ENCODE measurements around the gene TMEM232. TPM values are rescaled to one million over a fixed set of nuclear protein-coding genes. Genes with fewer than 3 reads are reported as not detected.
"Not testable (repeated sequence)": the region's sequence is repeated elsewhere in the genome, so short reads cannot be mapped to it uniquely, and the experiment has no call there.

Gene TMEM232
- total RNA-seq, 1 donor from 2014 or later, result 6.1 TPM

- no peak for TF ChIP-seq CTCF (conservative IDR thresholded peaks at IDR 0.05)
- Mint-ChIP-seq H3K4me1 (no peaks in the 10 kb centered on the region), H3K4me3 (no peak overlapping the region), H3K27me3 (ENCODE audit: low read depth) (no peaks in the 10 kb centered on the region), H3K27ac (ENCODE audit: unreplicated experiment) (no peak overlapping the region), H3K36me3 (ENCODE audit: low read depth) (no peaks in the 10 kb centered on the region), H3K9me3 (no peaks in the 10 kb centered on the region)
- no peak for DNase-seq (ENCODE audit: low read depth, low spot score)
Measured at GRCh38 chr5:110542949-110543348, 183.5 kb downstream of the TMEM232 start.

GRCh38 chr5:110536120-110537115 is 190.1 kb downstream of the TMEM232 start:
- Mint-ChIP-seq H3K27ac (ENCODE audit: unreplicated experiment) (no peak overlapping the region), H3K36me3 (ENCODE audit: low read depth) (no peaks in the 10 kb centered on the region), H3K27me3 (ENCODE audit: low read depth) (no peaks in the 10 kb centered on the region)

GRCh38 chr5:110535146-110535545 is 191.3 kb downstream of the TMEM232 start:
- H3K4me3 Mint-ChIP-seq; H3K36me3 Mint-ChIP-seq (ENCODE audit: low read depth); H3K27me3 Mint-ChIP-seq (ENCODE audit: low read depth): not testable (repeated sequence)

More at GRCh38 chr5:110536120-110537115, 190.1 kb downstream of the TMEM232 start:
- TF ChIP-seq CTCF (conservative IDR thresholded peaks at IDR 0.05), result no peak
- H3K9me3 Mint-ChIP-seq, result no peaks in the 10 kb centered on the region
- no peaks in the 10 kb centered on the region for H3K4me1 Mint-ChIP-seq
- DNase-seq (ENCODE audit: low read depth, low spot score), result no peak
- no peak overlapping the region for H3K4me3 Mint-ChIP-seq

GRCh38 chr5:110525762-110526161 is 200.7 kb downstream of the TMEM232 start:
- H3K9me3 Mint-ChIP-seq, result peaks cover 14% of the 10 kb centered on the region
- DNase-seq (ENCODE audit: low read depth, low spot score), result no peak
- no peak overlapping the region for H3K27ac Mint-ChIP-seq (ENCODE audit: unreplicated experiment)
- peaks cover 2% of the 10 kb centered on the region for H3K36me3 Mint-ChIP-seq (ENCODE audit: low read depth)
- no peak overlapping the region for H3K4me3 Mint-ChIP-seq
- TF ChIP-seq CTCF (conservative IDR thresholded peaks at IDR 0.05), result no peak
- H3K27me3 Mint-ChIP-seq (ENCODE audit: low read depth), result no peaks in the 10 kb centered on the region
- no peaks in the 10 kb centered on the region for H3K4me1 Mint-ChIP-seq

More at GRCh38 chr5:110535146-110535545, 191.3 kb downstream of the TMEM232 start:
- not testable (repeated sequence) for H3K27ac Mint-ChIP-seq (ENCODE audit: unreplicated experiment); DNase-seq (ENCODE audit: low read depth, low spot score); H3K9me3 Mint-ChIP-seq; H3K4me1 Mint-ChIP-seq

- DNase-seq (ENCODE audit: low read depth, low spot score), result no peak
- H3K27me3 Mint-ChIP-seq (ENCODE audit: low read depth), result no peaks in the 10 kb centered on the region
- no peak for TF ChIP-seq CTCF (conservative IDR thresholded peaks at IDR 0.05)
- no peak overlapping the region for H3K27ac Mint-ChIP-seq (ENCODE audit: unreplicated experiment)
- no peak overlapping the region for H3K4me3 Mint-ChIP-seq
- H3K4me1 Mint-ChIP-seq, result no peaks in the 10 kb centered on the region
- H3K36me3 Mint-ChIP-seq (ENCODE audit: low read depth), result no peaks in the 10 kb centered on the region
- H3K9me3 Mint-ChIP-seq, result peaks cover 7% of the 10 kb centered on the region
Measured at GRCh38 chr5:110517396-110517795, 209.1 kb downstream of the TMEM232 start.

GRCh38 chr5:110514030-110514429 is 212.4 kb downstream of the TMEM232 start:
- no peak for DNase-seq (ENCODE audit: low read depth, low spot score)
- Mint-ChIP-seq H3K27ac (ENCODE audit: unreplicated experiment) (no peak overlapping the region), H3K4me1 (no peaks in the 10 kb centered on the region), H3K36me3 (ENCODE audit: low read depth) (no peaks in the 10 kb centered on the region), H3K27me3 (ENCODE audit: low read depth) (no peaks in the 10 kb centered on the region), H3K9me3 (no peaks in the 10 kb centered on the region), H3K4me3 (no peak overlapping the region)
- no peak for TF ChIP-seq CTCF (conservative IDR thresholded peaks at IDR 0.05)

All from neural crest cell (in vitro differentiated cells).